ENCODE results near the gene CNN2. TPM values are rescaled to one million over a fixed set of nuclear protein-coding genes. Genes with fewer than 3 reads are reported as not detected.

Gene CNN2
- total and polyA plus RNA-seq, 9 of the 15 experiments (the other 6 are each of a cell fraction or from before 2014, with no cell fraction given) = 12.1 to 174 (median 52.7) TPM

- no peak for TF ChIP-seq SIN3B (IDR thresholded peaks at IDR 0.05; ENCODE audit: low read depth)
- TF ChIP-seq NR2F6 (CRISPR knock-in tag; IDR thresholded peaks at IDR 0.05) = no peak
- TF ChIP-seq SIN3A (IDR thresholded peaks at IDR 0.05; ENCODE audit: borderline replicate concordance in 2 of 2, control insufficient read depth in 1 of 2, low read depth in 2 of 2, low read length in 2 of 2) = peak; percentile 90 to 95; a peak in 3 of 4 replicates
- TF ChIP-seq MBD2 (IDR thresholded peaks at IDR 0.05; ENCODE audit: borderline replicate concordance, low read depth) = no peak
- no peak for TF ChIP-seq TGIF2 (CRISPR knock-in tag; IDR thresholded peaks at IDR 0.05)
- peak in 1 of 2 experiments; percentile 60; a peak in 1 of 4 replicates for TF ChIP-seq FOXA3 (CRISPR knock-in tag; conservative IDR thresholded peaks at IDR 0.05 in 1 of 2, IDR thresholded peaks at IDR 0.05 in 1 of 2)
- no peak for TF ChIP-seq TAF1 (IDR thresholded peaks at IDR 0.05; ENCODE audit: control insufficient read depth, extremely low read depth, insufficient read depth, low read length, severe bottlenecking)
- TF ChIP-seq SMAD3 (CRISPR knock-in tag; conservative IDR thresholded peaks at IDR 0.05) = no peak
- no peak for TF ChIP-seq HMG20B (CRISPR knock-in tag; IDR thresholded peaks at IDR 0.05)
- no peak for TF ChIP-seq SREBF1 (IDR thresholded peaks at IDR 0.05; ENCODE audit: borderline replicate concordance, low read depth, low read length)
- TF ChIP-seq, protein P1, sequence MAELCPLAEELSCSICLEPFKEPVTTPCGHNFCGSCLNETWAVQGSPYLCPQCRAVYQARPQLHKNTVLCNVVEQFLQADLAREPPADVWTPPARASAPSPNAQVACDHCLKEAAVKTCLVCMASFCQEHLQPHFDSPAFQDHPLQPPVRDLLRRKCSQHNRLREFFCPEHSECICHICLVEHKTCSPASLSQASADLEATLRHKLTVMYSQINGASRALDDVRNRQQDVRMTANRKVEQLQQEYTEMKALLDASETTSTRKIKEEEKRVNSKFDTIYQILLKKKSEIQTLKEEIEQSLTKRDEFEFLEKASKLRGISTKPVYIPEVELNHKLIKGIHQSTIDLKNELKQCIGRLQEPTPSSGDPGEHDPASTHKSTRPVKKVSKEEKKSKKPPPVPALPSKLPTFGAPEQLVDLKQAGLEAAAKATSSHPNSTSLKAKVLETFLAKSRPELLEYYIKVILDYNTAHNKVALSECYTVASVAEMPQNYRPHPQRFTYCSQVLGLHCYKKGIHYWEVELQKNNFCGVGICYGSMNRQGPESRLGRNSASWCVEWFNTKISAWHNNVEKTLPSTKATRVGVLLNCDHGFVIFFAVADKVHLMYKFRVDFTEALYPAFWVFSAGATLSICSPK (IDR thresholded peaks at IDR 0.05; ENCODE audit: borderline replicate concordance) = no peak
- no peak for TF ChIP-seq BRD9 (IDR thresholded peaks at IDR 0.05; ENCODE audit: low read depth, partially characterized antibody)
- TF ChIP-seq ZNF121 (CRISPR knock-in tag; conservative IDR thresholded peaks at IDR 0.05) = no peak
- TF ChIP-seq PPARD (CRISPR knock-in tag; IDR thresholded peaks at IDR 0.05) = no peak
- no peak for TF ChIP-seq ZSCAN29 (IDR thresholded peaks at IDR 0.05)
- no peak for TF ChIP-seq SMARCE1 (IDR thresholded peaks at IDR 0.05)
- TF ChIP-seq BRCA1 (IDR thresholded peaks at IDR 0.05) = no peak
- TF ChIP-seq BRCA1 (CRISPR knock-in tag; IDR thresholded peaks at IDR 0.05) = no peak
- TF ChIP-seq GTF2A2 (tag; IDR thresholded peaks at IDR 0.05) = no peak
- TF ChIP-seq, protein P2, sequence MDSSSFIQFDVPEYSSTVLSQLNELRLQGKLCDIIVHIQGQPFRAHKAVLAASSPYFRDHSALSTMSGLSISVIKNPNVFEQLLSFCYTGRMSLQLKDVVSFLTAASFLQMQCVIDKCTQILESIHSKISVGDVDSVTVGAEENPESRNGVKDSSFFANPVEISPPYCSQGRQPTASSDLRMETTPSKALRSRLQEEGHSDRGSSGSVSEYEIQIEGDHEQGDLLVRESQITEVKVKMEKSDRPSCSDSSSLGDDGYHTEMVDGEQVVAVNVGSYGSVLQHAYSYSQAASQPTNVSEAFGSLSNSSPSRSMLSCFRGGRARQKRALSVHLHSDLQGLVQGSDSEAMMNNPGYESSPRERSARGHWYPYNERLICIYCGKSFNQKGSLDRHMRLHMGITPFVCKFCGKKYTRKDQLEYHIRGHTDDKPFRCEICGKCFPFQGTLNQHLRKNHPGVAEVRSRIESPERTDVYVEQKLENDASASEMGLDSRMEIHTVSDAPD (CRISPR knock-in tag; IDR thresholded peaks at IDR 0.05) = no peak
- TF ChIP-seq, protein P3, sequence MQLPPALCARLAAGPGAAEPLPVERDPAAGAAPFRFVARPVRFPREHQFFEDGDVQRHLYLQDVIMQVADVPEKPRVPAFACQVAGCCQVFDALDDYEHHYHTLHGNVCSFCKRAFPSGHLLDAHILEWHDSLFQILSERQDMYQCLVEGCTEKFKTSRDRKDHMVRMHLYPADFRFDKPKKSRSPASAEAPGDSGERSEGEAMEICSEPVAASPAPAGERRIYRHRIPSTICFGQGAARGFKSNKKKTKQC (CRISPR knock-in tag; IDR thresholded peaks at IDR 0.05) = peak; percentile 87
Measured at GRCh38 chr19:1082165-1082927, 55.9 kb downstream of the CNN2 start (continued).
